Stomach (tissue), 9 donors: ENCODE results near the gene TRABD2B. TPM values are rescaled to one million over a fixed set of nuclear protein-coding genes. Genes with fewer than 3 reads are reported as not detected.

Experiments used
- DNase-seq, 2 donors: peaks; one replicate each; pipeline versions ENCODE4 v3.0.0 to v3.0.0-alpha.2; 2013 to 2019
- H3K27ac ChIP-seq, 5 donors: fragments of 200-600 bp in 4 of 5; sonication (generic) in 4 of 5; one replicate each; pipeline ENCODE4 v1.5.1; 2013 to 2019; ENCODE audit warnings: mild to moderate bottlenecking in 1 of 5, moderate library complexity in 1 of 5
- H3K27me3 ChIP-seq, 3 donors: fragments of 200-600 bp; sonication (generic); one replicate each; pipeline ENCODE4 v1.5.1; 2017 to 2019; ENCODE audit warnings: mixed run types in 1 of 3
- H3K36me3 ChIP-seq, 4 donors: fragments of 200-600 bp; sonication (generic); 1 replicate in 3 of 4; 2 replicates in 1 of 4; pipeline ENCODE4 v1.5.1; 2016 to 2019
- H3K4me1 ChIP-seq, 4 donors: fragments of 200-600 bp; sonication (generic); one replicate each; pipeline ENCODE4 v1.5.1; 2016 to 2019
- H3K4me3 ChIP-seq, 4 donors: fragments of 200-600 bp; sonication (generic) in 3 of 4; one replicate each; pipeline ENCODE4 v1.5.1; 2016 to 2019; ENCODE audit warnings: mild to moderate bottlenecking in 1 of 4
- H3K9me3 ChIP-seq, 4 donors: fragments of 200-600 bp; sonication (generic); one replicate each; pipeline ENCODE4 v1.5.1; 2016 to 2019
- EP300 ChIP-seq: sonication (generic); formaldehyde crosslinking; IDR thresholded peaks from one replicate; pipeline ENCODE4 v1.6.1; 2017; ENCODE audit warnings: antibody characterized with exemption
- POLR2A ChIP-seq, 4 donors: fragments of 450-650 bp; IDR thresholded peaks; one replicate each; pipeline ENCODE4 v1.6.1; 2016; ENCODE audit warnings: antibody characterized with exemption in 4 of 4, control low read depth in 2 of 4, mild to moderate bottlenecking in 1 of 4, moderate library complexity in 1 of 4
- POLR2AphosphoS5 ChIP-seq, 3 donors: sonication (generic); formaldehyde crosslinking; IDR thresholded peaks; one replicate each; pipeline ENCODE4 v1.6.1; 2016; ENCODE audit warnings: antibody characterized with exemption in 3 of 3
- WGBS, 5 donors: extraction: QIAGEN DNeasy Blood & Tissue Kit in 3 of 5; methylation state at CpG; one replicate each; pipeline versions ENCODE4 v1.1.5 to v1.1.7; 2013 to 2018; 5-methylcytosine and 5-hydroxymethylcytosine counted together
- intact Hi-C: fragments of 100-400 bp; cut with DNase I; formaldehyde crosslinking; loops from one replicate; pipeline ENCODE4 v1.15.1; 2023; ENCODE audit warnings: low total_unique reads
- polyA plus RNA-seq, 3 donors: library from polyadenylated mRNA; stranded (reverse); fragments of 200-250 nt; gene quantifications; one replicate each; pipeline ENCODE4 v1.2.3, GENCODE V29; 2013
- total RNA-seq, 5 donors: library from RNA; depleted of rRNA; stranded (reverse); fragments of >200 nt; gene quantifications; one replicate each; pipeline versions ENCODE4 v1.1.0 to v1.2.3, GENCODE V29; 2014 to 2016
- TF ChIP-seq, protein P1 (sequence below), 7 experiments: fragments of 450-650 bp in 4 of 7; fragments of 200-600 bp in 3 of 7; sonication (generic) in 3 of 7; IDR thresholded peaks; one replicate each; pipeline ENCODE4 v1.5.1; 2016 to 2019; ENCODE audit warnings: antibody characterized with exemption in 7 of 7, control low read depth in 2 of 7, mild to moderate bottlenecking in 1 of 7
- donor health status: healthy with polysubstance abuse.
- donor health status: Bipolar disorder and iron deficiency.
- donor health status: healthy.

The TRABD2B gene
- total and polyA plus RNA-seq, 8 donors: 0.31 to 2.0 (median 0.93) TPM; not detected in 1

DNA sequence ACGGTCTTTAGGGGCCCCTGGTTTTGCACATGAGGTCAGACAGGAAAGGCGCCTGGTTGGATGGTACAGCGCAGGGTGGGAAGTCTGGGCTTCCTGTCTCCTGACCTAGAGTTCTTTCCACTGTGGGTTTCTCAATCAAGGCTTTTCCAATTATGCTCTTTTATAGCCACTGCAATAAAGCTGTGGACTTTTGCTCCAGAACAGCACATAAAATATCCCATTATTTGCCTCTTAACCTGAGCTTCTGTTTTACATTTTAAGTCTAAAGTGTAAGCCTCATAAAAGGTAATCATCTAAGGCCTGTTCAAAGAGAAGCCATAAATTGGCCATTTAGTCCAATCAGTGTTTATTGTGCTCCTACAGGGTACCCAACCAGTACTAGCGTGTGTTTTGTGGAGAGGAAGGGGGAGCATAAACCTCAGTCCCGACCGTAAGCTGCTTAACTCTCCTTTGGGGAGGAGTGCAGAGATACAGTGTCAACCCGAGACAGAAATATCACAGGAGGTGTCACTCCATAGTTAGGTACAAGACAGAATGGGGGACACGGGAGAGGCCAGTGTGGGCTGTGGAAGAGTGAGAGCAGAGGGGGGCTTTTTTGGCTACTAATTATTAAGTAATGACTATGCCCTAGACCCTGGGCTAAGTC, 270.0 kb downstream of the TRABD2B start:
- TF ChIP-seq EP300: no peak
- TF ChIP-seq, protein P1, sequence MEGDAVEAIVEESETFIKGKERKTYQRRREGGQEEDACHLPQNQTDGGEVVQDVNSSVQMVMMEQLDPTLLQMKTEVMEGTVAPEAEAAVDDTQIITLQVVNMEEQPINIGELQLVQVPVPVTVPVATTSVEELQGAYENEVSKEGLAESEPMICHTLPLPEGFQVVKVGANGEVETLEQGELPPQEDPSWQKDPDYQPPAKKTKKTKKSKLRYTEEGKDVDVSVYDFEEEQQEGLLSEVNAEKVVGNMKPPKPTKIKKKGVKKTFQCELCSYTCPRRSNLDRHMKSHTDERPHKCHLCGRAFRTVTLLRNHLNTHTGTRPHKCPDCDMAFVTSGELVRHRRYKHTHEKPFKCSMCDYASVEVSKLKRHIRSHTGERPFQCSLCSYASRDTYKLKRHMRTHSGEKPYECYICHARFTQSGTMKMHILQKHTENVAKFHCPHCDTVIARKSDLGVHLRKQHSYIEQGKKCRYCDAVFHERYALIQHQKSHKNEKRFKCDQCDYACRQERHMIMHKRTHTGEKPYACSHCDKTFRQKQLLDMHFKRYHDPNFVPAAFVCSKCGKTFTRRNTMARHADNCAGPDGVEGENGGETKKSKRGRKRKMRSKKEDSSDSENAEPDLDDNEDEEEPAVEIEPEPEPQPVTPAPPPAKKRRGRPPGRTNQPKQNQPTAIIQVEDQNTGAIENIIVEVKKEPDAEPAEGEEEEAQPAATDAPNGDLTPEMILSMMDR (IDR thresholded peaks at IDR 0.05): no peak
- TF ChIP-seq POLR2A (IDR thresholded peaks at IDR 0.05): no peak
- no peak for TF ChIP-seq POLR2AphosphoS5 (IDR thresholded peaks at IDR 0.05)
- Histone ChIP-seq H3K4me1 (peaks cover 7 to 22% (median 18%) of the 10 kb centered on the region in 4 donors), H3K36me3 (no peaks in the 10 kb centered on the region), H3K27me3 (peaks cover 16 to 61% (median 41%) of the 10 kb centered on the region in 3 donors), H3K27ac (no peak overlapping the region), H3K9me3 (no peaks in the 10 kb centered on the region), H3K4me3 (no peak overlapping the region)
- DNase-seq: no peak
- 77 to 88% (median 81%) methylated on average over 8 of the region's 8 CpGs for WGBS, 5 donors
- intact Hi-C loops: loop anchor here (10.0 kb wide), 1 partner anchor 532 kb away; the partner anchor contains the start of gene PDZK1IP1

DNA sequence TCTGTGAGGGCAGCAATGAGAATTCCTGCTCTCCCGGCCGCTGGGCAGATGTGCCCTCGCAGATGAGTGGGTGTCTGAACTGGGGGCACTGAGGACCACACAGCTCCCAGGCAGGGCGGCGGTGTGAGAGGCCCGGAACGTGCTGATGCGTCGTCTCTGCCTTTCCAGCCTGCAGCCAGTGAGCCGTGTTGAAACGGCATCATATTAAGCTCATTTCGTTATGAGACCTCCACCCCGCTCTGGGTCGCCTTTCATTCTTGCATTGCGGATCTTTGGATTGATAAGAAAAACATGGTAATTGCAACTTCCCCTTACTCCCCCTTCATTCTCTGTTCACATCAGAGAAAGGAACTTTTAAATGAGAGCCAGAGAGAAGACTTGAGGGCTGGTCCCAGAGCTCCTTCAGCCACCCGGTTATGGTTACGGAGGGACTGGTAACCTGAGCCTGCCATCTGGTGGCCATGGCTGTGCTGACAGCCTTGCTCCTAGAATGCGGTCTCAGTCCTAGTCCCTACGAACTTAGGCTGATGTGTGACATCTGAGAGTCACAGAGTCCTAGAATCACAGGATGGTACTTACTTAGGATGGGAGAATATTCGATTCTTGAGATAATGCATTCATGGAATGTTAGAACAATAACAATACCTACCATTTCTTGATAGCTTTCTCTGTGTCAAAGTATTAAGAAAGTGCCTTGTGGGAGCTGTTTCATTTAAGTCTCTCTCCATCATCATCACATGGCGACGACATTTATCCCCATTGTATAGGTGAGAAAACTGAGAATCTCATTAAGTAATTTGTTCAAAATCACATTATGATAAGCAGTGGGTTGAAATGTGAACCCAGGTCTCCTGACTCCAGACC, 271.0 kb downstream of the TRABD2B start:
- TF ChIP-seq, protein P1 (IDR thresholded peaks at IDR 0.05): peak in 5 of 7 experiments; percentile 58 to 83 (median 81)
- no peak for TF ChIP-seq POLR2AphosphoS5 (IDR thresholded peaks at IDR 0.05)
- intact Hi-C loops: loop anchor here (10.0 kb wide), 1 partner anchor 531 kb away; the partner anchor contains the start of gene PDZK1IP1
- WGBS, 5 donors: 10 to 12% (median 11%) methylated on average over 22 of the region's 22 CpGs
- Histone ChIP-seq H3K27ac (no peak overlapping the region), H3K4me3 (peak overlapping the region in 3 of 4 donors; percentile 8 to 13 (median 13)), H3K9me3 (no peaks in the 10 kb centered on the region), H3K27me3 (peaks cover 16 to 61% (median 36%) of the 10 kb centered on the region in 3 donors), H3K36me3 (no peaks in the 10 kb centered on the region), H3K4me1 (peaks cover 7 to 22% (median 18%) of the 10 kb centered on the region in 4 donors)
- DNase-seq: peak; percentile 80 to 92

DNA sequence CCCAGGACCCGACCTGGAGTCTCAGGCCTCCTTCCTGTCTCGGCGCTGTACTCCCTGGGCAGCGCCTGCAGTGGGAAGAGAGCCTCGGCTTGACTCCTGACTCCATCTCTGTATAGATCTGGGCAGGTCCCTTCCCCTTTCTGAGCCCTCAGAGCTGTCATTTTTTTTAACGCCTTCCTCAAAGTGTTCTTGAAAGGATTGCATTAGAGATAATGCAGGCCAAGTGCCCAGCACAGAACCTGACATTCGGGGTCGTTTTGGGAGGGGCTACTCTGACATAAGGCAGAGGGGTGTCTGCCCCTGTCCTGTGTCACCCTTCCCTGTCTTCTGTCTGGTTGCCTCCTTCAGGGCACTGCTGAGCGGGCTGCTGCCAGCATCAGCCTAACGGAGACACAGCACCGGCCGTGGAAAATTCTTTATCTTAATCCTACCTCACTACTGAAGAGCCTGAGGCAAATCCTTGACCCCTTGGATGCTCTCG, 271.6 kb downstream of the TRABD2B start:
- peaks cover 16 to 67% (median 36%) of the 10 kb centered on the region in 3 donors for H3K27me3 ChIP-seq
- intact Hi-C loops: loop anchor here (10.0 kb wide), 1 partner anchor 531 kb away; the partner anchor contains the start of gene PDZK1IP1
- peak overlapping the region in 2 of 4 donors; percentile 13 to 27 for H3K4me3 ChIP-seq
- no peaks in the 10 kb centered on the region for H3K36me3 ChIP-seq
- WGBS, 5 donors: 10 to 15% (median 13%) methylated on average over 13 of the region's 13 CpGs
- no peak for DNase-seq
- peaks cover 7 to 22% (median 18%) of the 10 kb centered on the region in 4 donors for H3K4me1 ChIP-seq
- H3K9me3 ChIP-seq: no peaks in the 10 kb centered on the region
- H3K27ac ChIP-seq: no peak overlapping the region
- TF ChIP-seq, protein P1 (IDR thresholded peaks at IDR 0.05): no peak
- TF ChIP-seq EP300 (no peak), POLR2A (IDR thresholded peaks at IDR 0.05) (no peak), POLR2AphosphoS5 (IDR thresholded peaks at IDR 0.05) (no peak)

DNA sequence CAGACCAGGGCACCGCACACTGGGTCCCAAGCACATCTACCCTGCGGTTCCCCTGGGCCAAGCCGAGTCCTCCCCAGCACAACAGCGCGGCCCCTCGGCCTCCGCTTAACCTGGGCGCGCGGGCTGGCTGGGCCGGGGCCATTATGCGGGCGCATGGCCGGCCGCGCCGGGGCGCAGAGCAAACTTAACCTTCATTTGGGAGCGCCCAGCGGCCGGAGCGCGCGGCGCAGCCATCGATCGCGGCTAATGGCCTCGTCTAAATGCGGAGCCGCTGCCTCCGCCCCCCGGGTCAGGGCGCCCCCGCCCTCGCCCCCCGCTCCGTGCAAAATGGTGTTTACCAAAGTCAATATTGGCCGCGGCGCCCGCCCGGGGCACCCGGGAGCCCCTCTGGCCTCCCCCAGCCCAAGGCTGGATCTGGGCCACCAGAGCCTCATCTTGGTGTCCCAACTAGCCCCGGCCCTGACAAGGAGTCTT, 272.1 kb downstream of the TRABD2B start:
- no peak overlapping the region for H3K27ac ChIP-seq
- intact Hi-C loops: loop anchor here (10.0 kb wide), 1 partner anchor 530 kb away; the partner anchor contains the start of gene PDZK1IP1
- TF ChIP-seq, protein P1 (IDR thresholded peaks at IDR 0.05): peak in 2 of 7 experiments; percentile 9 to 15
- TF ChIP-seq EP300: no peak

More for the DNA sequence above, 272.1 kb downstream of the TRABD2B start:
- peaks cover 16 to 73% (median 36%) of the 10 kb centered on the region in 3 donors for H3K27me3 ChIP-seq
- H3K36me3 ChIP-seq: no peaks in the 10 kb centered on the region
- H3K9me3 ChIP-seq: no peaks in the 10 kb centered on the region
- peaks cover 7 to 22% (median 18%) of the 10 kb centered on the region in 4 donors for H3K4me1 ChIP-seq
- WGBS, 5 donors: 1 to 13% (median 2%) methylated on average over 8 to 45 of the region's 45 CpGs
- H3K4me3 ChIP-seq: peak overlapping the region in 2 of 4 donors; percentile 15 to 27
- DNase-seq: peak in 1 of 2 donors; percentile 63
